ENCODE results near the gene MRPS6. TPM values are rescaled to one million over a fixed set of nuclear protein-coding genes. Genes with fewer than 3 reads are reported as not detected.
A peak's percentile ranks its signal among the peaks of the same experiment; 100 is the strongest.

MRPS6 gene
- total RNA-seq, 1 experiment from 2014 or later, result 23.6 TPM

GRCh38 chr21:34075760-34076660 is 2.6 kb downstream of the MRPS6 start:
- peaks cover 51% of the 10 kb centered on the region for H3K36me3 ChIP-seq
- no peaks in the 10 kb centered on the region for H3K27me3 ChIP-seq (replicated peaks)
- H3K9me3 ChIP-seq (replicated peaks), result 0 out of 2 replicates have a peak, but pooled peaks cover 3% of the 10 kb centered on the region
- no peak overlapping the region for H3K27ac ChIP-seq
- no peak for DNase-seq (ENCODE audit: low read depth in 1 of 2, low spot score in 2 of 2)
- H3K4me1 ChIP-seq (replicated peaks), result peaks cover 21% of the 10 kb centered on the region
- no peak overlapping the region for H3K4me3 ChIP-seq

GRCh38 chr21:34076835-34077234 is 3.5 kb downstream of the MRPS6 start:
- Histone ChIP-seq H3K9me3 (replicated peaks) (0 out of 2 replicates have a peak, but pooled peaks cover 3% of the 10 kb centered on the region), H3K36me3 (peaks cover 51% of the 10 kb centered on the region), H3K4me3 (no peak overlapping the region), H3K4me1 (replicated peaks) (peaks cover 21% of the 10 kb centered on the region), H3K27ac (no peak overlapping the region), H3K27me3 (replicated peaks) (no peaks in the 10 kb centered on the region)
- no peak for DNase-seq (ENCODE audit: low read depth in 1 of 2, low spot score in 2 of 2)

GRCh38 chr21:34077888-34078287 is 4.5 kb downstream of the MRPS6 start:
- Histone ChIP-seq H3K27ac (no peak overlapping the region), H3K36me3 (peaks cover 59% of the 10 kb centered on the region)
- DNase-seq (ENCODE audit: low read depth in 1 of 2, low spot score in 2 of 2), result no peak

GRCh38 chr21:34078915-34079314 is 5.5 kb downstream of the MRPS6 start:
- Histone ChIP-seq H3K36me3 (peaks cover 61% of the 10 kb centered on the region), H3K4me3 (no peak overlapping the region), H3K9me3 (replicated peaks) (no peaks in the 10 kb centered on the region), H3K4me1 (replicated peaks) (peaks cover 14% of the 10 kb centered on the region), H3K27me3 (replicated peaks) (no peaks in the 10 kb centered on the region), H3K27ac (no peak overlapping the region)
- DNase-seq (ENCODE audit: low read depth in 1 of 2, low spot score in 2 of 2), result no peak

More at GRCh38 chr21:34077888-34078287, 4.5 kb downstream of the MRPS6 start:
- H3K4me3 ChIP-seq, result no peak overlapping the region
- no peaks in the 10 kb centered on the region for H3K9me3 ChIP-seq (replicated peaks)
- H3K27me3 ChIP-seq (replicated peaks), result no peaks in the 10 kb centered on the region
- H3K4me1 ChIP-seq (replicated peaks), result peaks cover 16% of the 10 kb centered on the region

- Histone ChIP-seq H3K4me3 (no peak overlapping the region), H3K36me3 (peaks cover 51% of the 10 kb centered on the region), H3K27ac (no peak overlapping the region), H3K9me3 (replicated peaks) (no peaks in the 10 kb centered on the region), H3K27me3 (replicated peaks) (no peaks in the 10 kb centered on the region), H3K4me1 (replicated peaks) (no peaks in the 10 kb centered on the region)
- no peak for DNase-seq (ENCODE audit: low read depth in 1 of 2, low spot score in 2 of 2)
Measured at GRCh38 chr21:34080710-34081109, 7.3 kb downstream of the MRPS6 start.

GRCh38 chr21:34082769-34083168 is 9.4 kb downstream of the MRPS6 start:
- peaks cover 40% of the 10 kb centered on the region for H3K36me3 ChIP-seq
- H3K4me3 ChIP-seq, result no peak overlapping the region
- H3K4me1 ChIP-seq (replicated peaks), result no peaks in the 10 kb centered on the region
- DNase-seq (ENCODE audit: low read depth in 1 of 2, low spot score in 2 of 2), result no peak
- H3K27me3 ChIP-seq (replicated peaks), result no peaks in the 10 kb centered on the region
- H3K9me3 ChIP-seq (replicated peaks), result no peaks in the 10 kb centered on the region
- H3K27ac ChIP-seq, result no peak overlapping the region

- no peak overlapping the region for H3K4me3 ChIP-seq
- no peak for DNase-seq (ENCODE audit: low read depth in 1 of 2, low spot score in 2 of 2)
- no peak overlapping the region for H3K27ac ChIP-seq
- no peaks in the 10 kb centered on the region for H3K27me3 ChIP-seq (replicated peaks)
- peaks cover 35% of the 10 kb centered on the region for H3K36me3 ChIP-seq
- H3K9me3 ChIP-seq (replicated peaks), result no peaks in the 10 kb centered on the region
- no peaks in the 10 kb centered on the region for H3K4me1 ChIP-seq (replicated peaks)
Measured at GRCh38 chr21:34083357-34083756, 10.0 kb downstream of the MRPS6 start.

- peaks cover 3% of the 10 kb centered on the region; the same call in 1 of the 2 replicates for H3K4me1 ChIP-seq (replicated peaks)
- peaks cover 26% of the 10 kb centered on the region for H3K36me3 ChIP-seq
- no peaks in the 10 kb centered on the region for H3K27me3 ChIP-seq (replicated peaks)
- DNase-seq (ENCODE audit: low read depth in 1 of 2, low spot score in 2 of 2), result no peak
- no peak overlapping the region for H3K27ac ChIP-seq
- H3K9me3 ChIP-seq (replicated peaks), result no peaks in the 10 kb centered on the region
- no peak overlapping the region for H3K4me3 ChIP-seq
Measured at GRCh38 chr21:34085129-34085528, 11.8 kb downstream of the MRPS6 start.

GRCh38 chr21:34086887-34087306 is 13.5 kb downstream of the MRPS6 start:
- Histone ChIP-seq H3K36me3 (peaks cover 27% of the 10 kb centered on the region), H3K27me3 (replicated peaks) (no peaks in the 10 kb centered on the region), H3K4me3 (no peak overlapping the region), H3K4me1 (replicated peaks) (peaks cover 4% of the 10 kb centered on the region; the same call in 1 of the 2 replicates), H3K27ac (no peak overlapping the region), H3K9me3 (replicated peaks) (no peaks in the 10 kb centered on the region)
- DNase-seq (ENCODE audit: low read depth in 1 of 2, low spot score in 2 of 2), result no peak

GRCh38 chr21:34088752-34089151 is 15.4 kb downstream of the MRPS6 start:
- Histone ChIP-seq H3K4me3 (no peak overlapping the region), H3K36me3 (peaks cover 14% of the 10 kb centered on the region), H3K27me3 (replicated peaks) (no peaks in the 10 kb centered on the region), H3K4me1 (replicated peaks) (peaks cover 12% of the 10 kb centered on the region), H3K9me3 (replicated peaks) (no peaks in the 10 kb centered on the region), H3K27ac (no peak overlapping the region)
- DNase-seq (ENCODE audit: low read depth in 1 of 2, low spot score in 2 of 2), result no peak

GRCh38 chr21:34091032-34091431 is 17.7 kb downstream of the MRPS6 start:
- H3K36me3 ChIP-seq, result peaks cover 19% of the 10 kb centered on the region
- no peak for DNase-seq (ENCODE audit: low read depth in 1 of 2, low spot score in 2 of 2)
- no peaks in the 10 kb centered on the region for H3K27me3 ChIP-seq (replicated peaks)
- H3K4me1 ChIP-seq (replicated peaks), result peaks cover 12% of the 10 kb centered on the region
- H3K9me3 ChIP-seq (replicated peaks), result no peaks in the 10 kb centered on the region
- H3K27ac ChIP-seq, result no peak overlapping the region
- H3K4me3 ChIP-seq, result no peak overlapping the region

- Histone ChIP-seq H3K4me1 (replicated peaks) (peaks cover 12% of the 10 kb centered on the region), H3K9me3 (replicated peaks) (no peaks in the 10 kb centered on the region), H3K27me3 (replicated peaks) (no peaks in the 10 kb centered on the region), H3K4me3 (no peak overlapping the region), H3K36me3 (peaks cover 25% of the 10 kb centered on the region), H3K27ac (no peak overlapping the region)
- DNase-seq (ENCODE audit: low read depth in 1 of 2, low spot score in 2 of 2), result no peak
Measured at GRCh38 chr21:34091607-34092006, 18.2 kb downstream of the MRPS6 start.

- Histone ChIP-seq H3K36me3 (peaks cover 28% of the 10 kb centered on the region), H3K27ac (no peak overlapping the region), H3K9me3 (replicated peaks) (no peaks in the 10 kb centered on the region), H3K27me3 (replicated peaks) (no peaks in the 10 kb centered on the region), H3K4me1 (replicated peaks) (peaks cover 12% of the 10 kb centered on the region), H3K4me3 (no peak overlapping the region)
- DNase-seq (ENCODE audit: low read depth in 1 of 2, low spot score in 2 of 2), result peak in 1 of 2 experiments; percentile 16
Measured at GRCh38 chr21:34092262-34092921, 19.0 kb downstream of the MRPS6 start.

GRCh38 chr21:34093083-34093482 is 19.7 kb downstream of the MRPS6 start:
- Histone ChIP-seq H3K4me3 (no peak overlapping the region), H3K9me3 (replicated peaks) (no peaks in the 10 kb centered on the region), H3K27ac (no peak overlapping the region), H3K27me3 (replicated peaks) (no peaks in the 10 kb centered on the region), H3K36me3 (peaks cover 28% of the 10 kb centered on the region), H3K4me1 (replicated peaks) (peaks cover 12% of the 10 kb centered on the region)
- no peak for DNase-seq (ENCODE audit: low read depth in 1 of 2, low spot score in 2 of 2)

Measured in SJSA1 (cell line).